Measurements from ENCODE around the gene SIRPA.

DNA sequence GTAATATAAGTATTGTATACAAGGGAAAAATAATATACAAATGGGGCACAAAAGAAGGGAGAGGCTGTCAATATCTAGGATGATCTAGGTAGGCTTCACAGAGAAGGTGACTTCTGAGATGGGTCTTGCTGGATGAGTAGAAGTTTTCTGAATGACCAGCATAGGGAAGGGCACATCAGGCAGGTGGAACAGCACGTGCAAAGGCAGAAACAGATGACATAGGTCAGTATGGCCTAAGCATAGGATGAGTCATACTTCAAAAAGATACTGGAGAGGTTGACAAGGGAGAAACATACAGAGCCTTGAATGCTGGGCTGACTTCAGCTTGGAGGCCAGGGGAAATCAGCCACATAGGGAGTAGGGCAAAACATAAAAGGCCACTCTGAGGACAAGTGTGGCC, 31.9 kb upstream of the SIRPA start:
- TF ChIP-seq, protein P1, sequence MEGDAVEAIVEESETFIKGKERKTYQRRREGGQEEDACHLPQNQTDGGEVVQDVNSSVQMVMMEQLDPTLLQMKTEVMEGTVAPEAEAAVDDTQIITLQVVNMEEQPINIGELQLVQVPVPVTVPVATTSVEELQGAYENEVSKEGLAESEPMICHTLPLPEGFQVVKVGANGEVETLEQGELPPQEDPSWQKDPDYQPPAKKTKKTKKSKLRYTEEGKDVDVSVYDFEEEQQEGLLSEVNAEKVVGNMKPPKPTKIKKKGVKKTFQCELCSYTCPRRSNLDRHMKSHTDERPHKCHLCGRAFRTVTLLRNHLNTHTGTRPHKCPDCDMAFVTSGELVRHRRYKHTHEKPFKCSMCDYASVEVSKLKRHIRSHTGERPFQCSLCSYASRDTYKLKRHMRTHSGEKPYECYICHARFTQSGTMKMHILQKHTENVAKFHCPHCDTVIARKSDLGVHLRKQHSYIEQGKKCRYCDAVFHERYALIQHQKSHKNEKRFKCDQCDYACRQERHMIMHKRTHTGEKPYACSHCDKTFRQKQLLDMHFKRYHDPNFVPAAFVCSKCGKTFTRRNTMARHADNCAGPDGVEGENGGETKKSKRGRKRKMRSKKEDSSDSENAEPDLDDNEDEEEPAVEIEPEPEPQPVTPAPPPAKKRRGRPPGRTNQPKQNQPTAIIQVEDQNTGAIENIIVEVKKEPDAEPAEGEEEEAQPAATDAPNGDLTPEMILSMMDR (IDR thresholded peaks at IDR 0.05): no peak
- no peak for TF ChIP-seq POLR2A (IDR thresholded peaks at IDR 0.05)
